Osteoblast (primary cell): ENCODE measurements around the gene PPP1R9A. TPM values are rescaled to one million over a fixed set of nuclear protein-coding genes. Genes with fewer than 3 reads are reported as not detected.

ENCODE experiments used
- DNase-seq: peaks from one replicate; pipeline ENCODE4 v3.0.0; 2011; ENCODE audit warnings: low spot score, mixed read lengths; ENCODE audit not compliant: insufficient read length; ENCODE audit errors: missing footprints
- H2AFZ ChIP-seq: 2 replicates; pipeline ENCODE4 v1.6.0; 2011; ENCODE audit warnings: mild to moderate bottlenecking, low read length
- H3K27ac ChIP-seq: 2 replicates; pipeline ENCODE4 v1.5.1; 2011; ENCODE audit warnings: mild to moderate bottlenecking, low read depth, low read length, moderate library complexity
- H3K27me3 ChIP-seq: 2 replicates; pipeline ENCODE4 v1.6.0; 2012; ENCODE audit warnings: mild to moderate bottlenecking, control low read depth, inconsistent platforms, low read length, moderate library complexity; ENCODE audit not compliant: insufficient read depth
- H3K36me3 ChIP-seq: 2 replicates; pipeline ENCODE4 v1.5.1; 2011; ENCODE audit warnings: mild to moderate bottlenecking, low read length, control low read depth, moderate library complexity; ENCODE audit not compliant: insufficient read depth
- H3K4me1 ChIP-seq: 2 replicates; pipeline ENCODE4 v1.5.1; 2011; ENCODE audit warnings: mild to moderate bottlenecking, low read length, control low read depth, moderate library complexity; ENCODE audit not compliant: insufficient read depth
- H3K4me2 ChIP-seq: 2 replicates; pipeline ENCODE4 v1.6.0; 2011; ENCODE audit warnings: mild to moderate bottlenecking, low read length; ENCODE audit not compliant: insufficient read depth
- H3K4me3 ChIP-seq: fragments of 200-600 bp; sonication (generic); 3 replicates; pipeline ENCODE4 v1.5.1; 2012; ENCODE audit warnings: mild to moderate bottlenecking, low read length, inconsistent platforms; ENCODE audit not compliant: insufficient read depth
- H3K79me2 ChIP-seq: 2 replicates; pipeline ENCODE4 v1.6.0; 2012; ENCODE audit warnings: mild to moderate bottlenecking, low read length, control low read depth, inconsistent platforms; ENCODE audit not compliant: insufficient read depth
- H3K9me3 ChIP-seq: 2 replicates; pipeline ENCODE4 v1.5.1; 2011; ENCODE audit warnings: low read depth, low read length, control low read depth
- H4K20me1 ChIP-seq: 2 replicates; pipeline ENCODE4 v1.6.0; 2012; ENCODE audit warnings: mild to moderate bottlenecking, low read length, control low read depth; ENCODE audit not compliant: insufficient read depth
- small RNA-seq: library from RNA; depleted of rRNA; stranded (forward); fragments of <200 nt; gene quantifications from one replicate; pipeline ENCODE3, GENCODE V24; 2012
- total RNA-seq: library from RNA; depleted of rRNA; stranded (reverse); fragments of >200 nt; gene quantifications from 2 replicates; pipeline ENCODE4 v1.2.3, GENCODE V29; 2012
- TF ChIP-seq, protein P1 (sequence below): IDR thresholded peaks from 2 replicates; pipeline ENCODE4 v1.5.1; 2011; ENCODE audit warnings: mild to moderate bottlenecking, low read depth, low read length, moderate library complexity; ENCODE audit errors: extremely low read depth

The PPP1R9A gene
- total RNA-seq, 1 donor: under 0.01 TPM

DNA sequence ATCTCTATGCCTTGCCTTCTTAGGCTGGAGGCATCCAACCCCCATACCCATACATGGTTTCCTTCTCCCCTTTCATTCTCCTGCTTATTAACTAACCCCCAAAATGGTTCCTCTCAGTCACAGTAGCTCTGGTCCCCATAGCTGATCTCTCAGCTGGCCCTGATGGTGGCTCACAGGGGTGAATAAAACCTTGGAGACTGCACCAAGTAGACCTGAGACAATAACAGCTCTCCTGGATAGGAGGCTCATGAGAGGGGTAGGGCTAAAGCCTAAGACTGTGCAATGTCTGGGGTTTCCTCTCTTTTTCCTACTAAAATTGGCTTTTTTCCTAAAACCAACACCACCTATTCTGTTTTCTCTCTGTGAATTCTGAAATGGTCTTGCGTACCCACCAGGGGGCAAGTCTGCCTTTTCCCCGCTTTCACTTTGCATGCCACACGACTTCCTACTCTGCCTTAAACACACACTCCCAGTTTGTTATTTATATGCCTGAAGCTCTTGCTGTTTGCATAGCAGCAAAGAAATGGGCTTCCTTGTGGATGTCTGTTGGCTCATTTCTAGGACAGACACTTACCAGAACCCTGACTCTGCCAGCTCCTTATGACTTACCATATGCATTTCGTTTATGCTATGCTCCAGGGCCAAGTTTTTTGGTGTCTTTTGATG, 435.4 kb downstream of the PPP1R9A start:
- no peak for DNase-seq
- Histone ChIP-seq H4K20me1 (no peaks in the 10 kb centered on the region), H3K79me2 (no peaks in the 10 kb centered on the region), H3K9me3 (no peaks in the 10 kb centered on the region), H3K27ac (no peak overlapping the region), H3K4me2 (no peak overlapping the region), H2AFZ (no peak overlapping the region), H3K27me3 (no peaks in the 10 kb centered on the region), H3K4me3 (no peak overlapping the region), H3K4me1 (no peaks in the 10 kb centered on the region), H3K36me3 (no peaks in the 10 kb centered on the region)
- TF ChIP-seq, protein P1, sequence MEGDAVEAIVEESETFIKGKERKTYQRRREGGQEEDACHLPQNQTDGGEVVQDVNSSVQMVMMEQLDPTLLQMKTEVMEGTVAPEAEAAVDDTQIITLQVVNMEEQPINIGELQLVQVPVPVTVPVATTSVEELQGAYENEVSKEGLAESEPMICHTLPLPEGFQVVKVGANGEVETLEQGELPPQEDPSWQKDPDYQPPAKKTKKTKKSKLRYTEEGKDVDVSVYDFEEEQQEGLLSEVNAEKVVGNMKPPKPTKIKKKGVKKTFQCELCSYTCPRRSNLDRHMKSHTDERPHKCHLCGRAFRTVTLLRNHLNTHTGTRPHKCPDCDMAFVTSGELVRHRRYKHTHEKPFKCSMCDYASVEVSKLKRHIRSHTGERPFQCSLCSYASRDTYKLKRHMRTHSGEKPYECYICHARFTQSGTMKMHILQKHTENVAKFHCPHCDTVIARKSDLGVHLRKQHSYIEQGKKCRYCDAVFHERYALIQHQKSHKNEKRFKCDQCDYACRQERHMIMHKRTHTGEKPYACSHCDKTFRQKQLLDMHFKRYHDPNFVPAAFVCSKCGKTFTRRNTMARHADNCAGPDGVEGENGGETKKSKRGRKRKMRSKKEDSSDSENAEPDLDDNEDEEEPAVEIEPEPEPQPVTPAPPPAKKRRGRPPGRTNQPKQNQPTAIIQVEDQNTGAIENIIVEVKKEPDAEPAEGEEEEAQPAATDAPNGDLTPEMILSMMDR: peak; percentile 9

Small RNA genes within 50 kb of the gene (small RNA-seq; reads per million reads assigned to genes)
- gene AC002429.1 (not detected), gene HINT1P2 (not detected), gene RNU4-16P (not detected)
